ENCODE results near the gene XPO5.

XPO5 gene

DNA sequence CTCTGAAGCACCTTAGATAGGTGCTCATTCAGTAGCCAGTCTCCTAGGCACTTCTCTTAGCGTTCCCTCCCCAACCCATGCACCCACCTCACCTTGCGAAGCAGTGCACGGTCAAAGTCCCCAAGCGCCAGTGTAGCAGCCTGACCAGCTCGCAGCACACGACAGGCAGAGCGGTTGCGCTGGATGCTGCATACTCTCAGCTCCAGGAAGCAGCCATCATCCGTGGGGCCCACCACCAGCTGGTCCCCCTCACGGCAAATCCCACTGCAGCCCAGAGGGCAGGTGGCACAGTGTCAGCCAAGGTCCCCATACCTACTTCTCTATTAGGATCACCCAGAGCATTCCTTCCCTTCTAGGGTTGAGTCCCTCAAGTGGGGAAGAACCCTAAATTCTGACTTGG lies 46.7 kb upstream of the XPO5 start:
- TF ChIP-seq SIN3A (IDR thresholded peaks at IDR 0.05; ENCODE audit: borderline replicate concordance, insufficient read depth, low read length) (no peak), POLR2AphosphoS5 (IDR thresholded peaks at IDR 0.05; ENCODE audit: low read depth, low read length) (no peak), FOXP2 (optimal IDR thresholded peaks at IDR 0.05; ENCODE audit: borderline replicate concordance, extremely low read depth, extremely low read length, insufficient read depth) (no peak), TAF1 (IDR thresholded peaks at IDR 0.05; ENCODE audit: borderline replicate concordance, insufficient read depth, low read length) (no peak)
- TF ChIP-seq, protein P1, sequence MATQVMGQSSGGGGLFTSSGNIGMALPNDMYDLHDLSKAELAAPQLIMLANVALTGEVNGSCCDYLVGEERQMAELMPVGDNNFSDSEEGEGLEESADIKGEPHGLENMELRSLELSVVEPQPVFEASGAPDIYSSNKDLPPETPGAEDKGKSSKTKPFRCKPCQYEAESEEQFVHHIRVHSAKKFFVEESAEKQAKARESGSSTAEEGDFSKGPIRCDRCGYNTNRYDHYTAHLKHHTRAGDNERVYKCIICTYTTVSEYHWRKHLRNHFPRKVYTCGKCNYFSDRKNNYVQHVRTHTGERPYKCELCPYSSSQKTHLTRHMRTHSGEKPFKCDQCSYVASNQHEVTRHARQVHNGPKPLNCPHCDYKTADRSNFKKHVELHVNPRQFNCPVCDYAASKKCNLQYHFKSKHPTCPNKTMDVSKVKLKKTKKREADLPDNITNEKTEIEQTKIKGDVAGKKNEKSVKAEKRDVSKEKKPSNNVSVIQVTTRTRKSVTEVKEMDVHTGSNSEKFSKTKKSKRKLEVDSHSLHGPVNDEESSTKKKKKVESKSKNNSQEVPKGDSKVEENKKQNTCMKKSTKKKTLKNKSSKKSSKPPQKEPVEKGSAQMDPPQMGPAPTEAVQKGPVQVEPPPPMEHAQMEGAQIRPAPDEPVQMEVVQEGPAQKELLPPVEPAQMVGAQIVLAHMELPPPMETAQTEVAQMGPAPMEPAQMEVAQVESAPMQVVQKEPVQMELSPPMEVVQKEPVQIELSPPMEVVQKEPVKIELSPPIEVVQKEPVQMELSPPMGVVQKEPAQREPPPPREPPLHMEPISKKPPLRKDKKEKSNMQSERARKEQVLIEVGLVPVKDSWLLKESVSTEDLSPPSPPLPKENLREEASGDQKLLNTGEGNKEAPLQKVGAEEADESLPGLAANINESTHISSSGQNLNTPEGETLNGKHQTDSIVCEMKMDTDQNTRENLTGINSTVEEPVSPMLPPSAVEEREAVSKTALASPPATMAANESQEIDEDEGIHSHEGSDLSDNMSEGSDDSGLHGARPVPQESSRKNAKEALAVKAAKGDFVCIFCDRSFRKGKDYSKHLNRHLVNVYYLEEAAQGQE (IDR thresholded peaks at IDR 0.05; ENCODE audit: insufficient read depth in 1 of 2, low read depth in 2 of 2, low read length in 2 of 2), result no peak

DNA sequence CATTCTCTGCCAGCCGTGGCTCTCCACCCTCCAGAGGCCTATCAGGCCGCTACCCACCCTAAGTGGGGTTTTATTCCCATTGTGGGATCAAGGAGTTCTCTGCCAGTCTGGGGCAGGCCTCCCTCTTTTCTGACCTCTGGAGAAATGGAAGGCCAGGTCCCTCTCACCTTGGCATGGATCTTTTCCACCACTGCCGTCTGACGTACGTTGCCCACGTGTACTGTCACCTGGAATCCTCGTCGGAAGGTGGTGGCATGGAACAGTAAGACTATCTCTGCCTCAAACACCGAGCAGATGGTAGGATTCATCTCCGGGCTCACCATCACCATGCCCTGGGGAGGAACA lies 46.0 kb upstream of the XPO5 start:
- TF ChIP-seq SIN3A (IDR thresholded peaks at IDR 0.05; ENCODE audit: borderline replicate concordance, insufficient read depth, low read length), result no peak
- no peak for TF ChIP-seq FOXP2 (optimal IDR thresholded peaks at IDR 0.05; ENCODE audit: borderline replicate concordance, extremely low read depth, extremely low read length, insufficient read depth)
- no peak for TF ChIP-seq TAF1 (IDR thresholded peaks at IDR 0.05; ENCODE audit: borderline replicate concordance, insufficient read depth, low read length)
- TF ChIP-seq POLR2AphosphoS5 (IDR thresholded peaks at IDR 0.05; ENCODE audit: low read depth, low read length), result no peak
- TF ChIP-seq, protein P1 (IDR thresholded peaks at IDR 0.05; ENCODE audit: insufficient read depth in 1 of 2, low read depth in 2 of 2, low read length in 2 of 2), result no peak

DNA sequence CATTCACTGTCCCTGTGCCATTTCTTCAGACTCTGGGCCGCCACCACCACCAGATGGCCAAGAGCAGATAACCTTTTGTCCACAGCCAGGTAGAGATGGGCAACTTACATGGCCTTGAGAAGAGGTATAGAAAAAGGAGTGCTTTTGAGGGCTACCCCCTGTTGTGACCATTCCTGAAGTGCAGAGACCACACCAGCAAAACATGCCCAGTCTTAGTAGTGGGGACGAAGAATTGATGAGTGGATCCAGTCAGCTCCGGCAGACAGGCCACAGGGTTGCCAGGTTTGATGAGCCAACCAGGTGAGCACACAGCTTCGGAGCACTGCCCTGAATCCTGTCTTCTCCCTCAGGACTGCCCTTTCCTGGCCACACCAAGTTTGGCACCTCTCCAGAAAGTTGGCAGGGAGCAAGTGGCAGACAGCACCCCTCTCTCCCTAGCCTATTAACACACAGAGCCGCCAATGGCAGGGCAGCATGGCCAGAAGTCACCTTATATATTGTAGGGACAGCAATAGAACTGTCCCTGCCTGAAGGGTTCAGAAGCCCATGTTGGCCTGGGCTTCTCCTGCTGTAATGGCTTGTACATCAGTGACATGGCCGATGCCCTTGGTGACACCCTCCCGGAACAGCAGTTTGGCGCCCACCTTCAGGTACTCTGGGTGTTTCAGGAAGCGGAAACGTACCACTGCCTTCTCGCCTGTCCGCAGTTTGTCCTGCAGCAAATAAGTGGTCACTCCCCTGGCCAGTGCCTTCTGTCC lies 45.4 kb upstream of the XPO5 start:
- TF ChIP-seq FOXP2 (optimal IDR thresholded peaks at IDR 0.05; ENCODE audit: borderline replicate concordance, extremely low read depth, extremely low read length, insufficient read depth), result no peak
- peak; percentile 24; the same call in 1 of the 2 replicates for TF ChIP-seq POLR2AphosphoS5 (IDR thresholded peaks at IDR 0.05; ENCODE audit: low read depth, low read length)
- TF ChIP-seq, protein P1 (IDR thresholded peaks at IDR 0.05; ENCODE audit: insufficient read depth in 1 of 2, low read depth in 2 of 2, low read length in 2 of 2), result no peak

DNA sequence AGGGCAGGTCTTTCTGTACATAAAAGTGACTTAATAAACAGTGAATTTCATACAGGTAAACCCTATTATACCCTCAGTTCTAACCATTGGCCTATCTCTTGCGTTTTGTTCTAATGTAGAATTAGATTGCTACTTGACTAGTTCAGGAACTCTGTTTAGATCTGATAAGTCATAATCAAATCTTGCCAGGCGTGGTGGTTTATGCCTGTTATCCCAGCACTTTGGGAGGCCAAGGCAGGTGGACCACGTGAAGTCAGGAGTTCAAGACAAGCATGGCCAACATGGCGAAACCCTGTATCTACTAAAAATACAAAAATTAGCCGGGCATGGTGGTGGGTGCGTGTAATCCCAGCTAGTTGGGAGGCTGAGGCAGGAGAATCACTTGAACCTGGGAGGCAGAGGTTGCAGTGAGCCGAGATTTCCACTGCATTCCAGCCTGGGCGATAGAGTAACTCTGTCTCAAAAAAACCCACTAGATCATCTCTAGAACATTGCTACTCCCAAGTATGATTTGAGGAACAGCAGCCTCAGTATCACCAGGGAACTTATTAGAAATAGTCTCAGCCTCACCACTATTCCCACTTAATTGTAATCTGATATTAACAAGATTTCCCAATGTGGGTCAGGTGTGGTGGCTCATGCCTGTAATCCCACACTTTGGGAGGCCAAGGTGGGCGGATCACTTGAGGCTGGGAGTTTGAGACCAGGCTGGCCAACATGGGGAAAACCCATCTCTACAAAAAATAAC lies 41.1 kb upstream of the XPO5 start:
- TF ChIP-seq POLR2AphosphoS5 (IDR thresholded peaks at IDR 0.05; ENCODE audit: low read depth, low read length) (no peak), SIN3A (IDR thresholded peaks at IDR 0.05; ENCODE audit: borderline replicate concordance, insufficient read depth, low read length) (no peak), TAF1 (IDR thresholded peaks at IDR 0.05; ENCODE audit: borderline replicate concordance, insufficient read depth, low read length) (no peak), FOXP2 (optimal IDR thresholded peaks at IDR 0.05; ENCODE audit: borderline replicate concordance, extremely low read depth, extremely low read length, insufficient read depth) (no peak)
- TF ChIP-seq, protein P1 (IDR thresholded peaks at IDR 0.05; ENCODE audit: insufficient read depth in 1 of 2, low read depth in 2 of 2, low read length in 2 of 2), result no peak

Measured in PFSK-1 (cell line).